HepG2 (cell line): ENCODE measurements around the gene AKR1C4. TPM values are rescaled to one million over a fixed set of nuclear protein-coding genes. Genes with fewer than 3 reads are reported as not detected.

ENCODE experiments used
- ATF6 ChIP-seq: sonication (generic); formaldehyde crosslinking; conservative IDR thresholded peaks from 2 replicates; pipeline ENCODE4 v1.4.0; 2020; ENCODE audit warnings: missing genetic modification reagents
- KAT2B ChIP-seq: fragments of 150-350 bp; IDR thresholded peaks from 2 replicates; pipeline ENCODE4 v1.6.1; 2014; ENCODE audit warnings: low read depth, low read length, borderline replicate concordance
- MED1 ChIP-seq: sonication (generic); formaldehyde crosslinking; IDR thresholded peaks from 2 replicates; pipeline ENCODE4 v1.4.0; 2020; ENCODE audit warnings: missing genetic modification reagents
- NCOA2 ChIP-seq: sonication (generic); formaldehyde crosslinking; IDR thresholded peaks from 2 replicates; pipeline ENCODE4 v1.8.0; 2022; ENCODE audit warnings: inconsistent platforms
- PATZ1 ChIP-seq: sonication (generic); formaldehyde crosslinking; IDR thresholded peaks from 2 replicates; pipeline ENCODE4 v1.4.0; 2020; ENCODE audit warnings: missing genetic modification reagents
- RNF2 ChIP-seq: fragments of 450-650 bp; conservative IDR thresholded peaks from 2 replicates; pipeline ENCODE4 v1.6.1; 2016; ENCODE audit warnings: low read depth
- TCF7 ChIP-seq: sonication (generic); IDR thresholded peaks from 2 replicates; pipeline ENCODE4 v1.6.1; 2016; ENCODE audit warnings: antibody characterized with exemption, low read depth
- TFE3 ChIP-seq: IDR thresholded peaks from 2 replicates; pipeline ENCODE4 v1.6.1; 2016
- THAP7 ChIP-seq: sonication (generic); formaldehyde crosslinking; IDR thresholded peaks from 2 replicates; pipeline ENCODE4 v1.8.1; 2023; ENCODE audit warnings: mild to moderate bottlenecking, missing genetic modification reagents
- YEATS2 ChIP-seq: sonication (generic); formaldehyde crosslinking; IDR thresholded peaks from 2 replicates; pipeline ENCODE4 v1.4.0; 2020; ENCODE audit warnings: missing genetic modification reagents, borderline replicate concordance
- YEATS4 ChIP-seq: sonication (generic); formaldehyde crosslinking; IDR thresholded peaks from 2 replicates; pipeline ENCODE4 v1.4.0; 2020; ENCODE audit warnings: missing genetic modification reagents, borderline replicate concordance
- ZBTB25 ChIP-seq: IDR thresholded peaks from 2 replicates; pipeline ENCODE4 v1.6.1; 2018; ENCODE audit warnings: missing genetic modification reagents
- ZBTB39 ChIP-seq: sonication (generic); formaldehyde crosslinking; IDR thresholded peaks from 2 replicates; pipeline ENCODE4 v1.5.0; 2020; ENCODE audit warnings: missing genetic modification reagents
- ZNF12 ChIP-seq: sonication (generic); formaldehyde crosslinking; IDR thresholded peaks from 2 replicates; pipeline ENCODE4 v1.5.0; 2020; ENCODE audit warnings: missing genetic modification reagents
- ZNF503 ChIP-seq: sonication (generic); formaldehyde crosslinking; IDR thresholded peaks from 2 replicates; pipeline ENCODE4 v1.4.0; 2020; ENCODE audit warnings: missing genetic modification reagents
- ZNF749 ChIP-seq: sonication (generic); formaldehyde crosslinking; IDR thresholded peaks from 2 replicates; pipeline ENCODE4 v1.8.0; 2022; ENCODE audit warnings: mild to moderate bottlenecking, missing genetic modification reagents, moderate library complexity, borderline replicate concordance
- polyA plus RNA-seq, 8 experiments: library from polyadenylated mRNA; depleted of rRNA in 3 of 8; stranded (reverse) in 7 of 8; unstranded in 1 of 8; fragments of >200 nt; fragmentation: Illumina TruSeq in 4 of 8; extraction: Trizol in 4 of 8; gene quantifications; 2 replicates each; pipeline versions ENCODE4 v1.2.1 to v1.2.3, GENCODE V29; 2011 to 2016; ENCODE audit warnings: low read depth in 4 of 8, missing spikeins in 1 of 8, mixed read lengths in 1 of 8; ENCODE audit not compliant: insufficient read depth in 1 of 8
- total RNA-seq, 5 experiments: library from RNA; depleted of rRNA; stranded (reverse); fragments of >200 nt; fragmentation: Illumina TruSeq; extraction: Trizol; gene quantifications; 2 replicates each; pipeline ENCODE4 v1.2.3, GENCODE V29; 2016; ENCODE audit warnings: low read depth in 1 of 5

AKR1C4 gene
- total and polyA plus RNA-seq, 2 of the 13 experiments (the other 11 are each of a cell fraction or from before 2014, with no cell fraction given): 0.18 to 1.3 TPM

- TF ChIP-seq ZNF749 (CRISPR knock-in tag) (no peak), ATF6 (CRISPR knock-in tag) (no peak), YEATS4 (no peak), NCOA2 (CRISPR knock-in tag) (peak; percentile 57; the same call in 1 of the 2 replicates), ZNF503 (CRISPR knock-in tag) (no peak), ZBTB25 (CRISPR knock-in tag) (0 out of 2 replicates have a peak, but pooled peaks have one; percentile 21), MED1 (peak; percentile 52), PATZ1 (CRISPR knock-in tag) (no peak), RNF2 (no peak), THAP7 (CRISPR knock-in tag) (no peak), ZNF12 (CRISPR knock-in tag) (no peak), TCF7 (no peak), KAT2B (no peak), TFE3 (CRISPR knock-in tag) (no peak), ZBTB39 (no peak), YEATS2 (no peak)
Observed at GRCh38 chr10:5233324-5233723, 36.7 kb downstream of the AKR1C4 start (continued).
